ENCODE data around the gene NR5A2. TPM values are rescaled to one million over a fixed set of nuclear protein-coding genes. Genes with fewer than 3 reads are reported as not detected.

The NR5A2 gene
- total and polyA plus RNA-seq, 2 donors from 2014 or later, result 0.13 to 6.3 TPM

DNA sequence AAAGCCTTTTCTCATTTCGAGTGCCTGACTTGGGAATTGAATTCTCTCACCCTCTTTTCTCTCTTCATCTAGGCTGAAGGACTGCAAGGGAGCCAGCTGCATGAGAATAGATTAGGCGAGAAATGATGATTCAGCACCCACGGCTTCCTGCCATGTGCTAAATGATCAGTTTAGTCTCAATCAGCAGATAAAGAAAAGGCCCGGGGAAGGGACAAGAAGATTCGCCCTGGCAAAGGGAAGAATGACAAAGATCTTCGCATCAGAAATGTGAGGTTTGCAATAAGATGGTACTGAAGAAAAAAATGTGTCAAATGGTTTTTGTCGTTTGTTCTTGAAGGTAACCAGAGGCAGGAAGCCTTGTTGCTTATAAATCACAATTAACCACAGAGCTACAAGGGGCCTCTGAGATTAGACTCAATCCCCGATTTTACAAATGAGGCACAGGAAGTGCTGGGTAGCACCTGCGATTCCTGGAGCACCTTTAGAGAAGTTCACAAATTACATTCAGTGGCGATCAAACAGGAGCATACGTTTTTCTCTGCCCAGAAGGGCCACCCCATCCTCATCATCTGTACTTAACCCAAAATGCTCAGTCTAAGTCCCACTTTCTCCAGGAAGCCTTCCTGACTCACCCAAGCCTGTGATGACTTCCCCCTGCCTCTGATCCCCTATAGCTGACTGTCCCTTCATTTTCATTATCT is 198.9 kb downstream of the NR5A2 start:
- intact Hi-C loops (cut with DNase I), result no loop called here
- Histone ChIP-seq H3K9me3 (ENCODE audit: control insufficient read depth in 2 of 3, insufficient read depth in 1 of 3, low read length in 3 of 3) (no peaks in the 10 kb centered on the region), H3K27me3 (ENCODE audit: control insufficient read depth, insufficient read depth, low read length) (no peaks in the 10 kb centered on the region), H3K4me3 (ENCODE audit: low read length in 3 of 3) (no peak overlapping the region), H3K9ac (ENCODE audit: low read length in 3 of 3) (no peak overlapping the region), H3K27ac (ENCODE audit: low read depth in 2 of 2, low read length in 2 of 2) (no peak overlapping the region), H3K36me3 (ENCODE audit: control insufficient read depth in 2 of 3, insufficient read depth in 3 of 3, low read length in 3 of 3) (no peaks in the 10 kb centered on the region), H3K4me1 (ENCODE audit: control insufficient read depth in 2 of 3, insufficient read depth in 2 of 3, low read depth in 1 of 3, low read length in 3 of 3) (no peaks in the 10 kb centered on the region)
- DNase-seq (no peak), FAIRE-seq (no peak)
- no peak for TF ChIP-seq CTCF (IDR thresholded peaks at IDR 0.05; ENCODE audit: borderline replicate concordance, extremely low read depth, insufficient read depth)

- no peak for TF ChIP-seq CTCF (IDR thresholded peaks at IDR 0.05; ENCODE audit: borderline replicate concordance, extremely low read depth, insufficient read depth)
These were observed 199.4 kb downstream of the NR5A2 start for GRCh38 chr1:200226969-200227303.

More at GRCh38 chr1:200226969-200227303, 199.4 kb downstream of the NR5A2 start:
- intact Hi-C loops (cut with DNase I), result no loop called here
- Histone ChIP-seq H3K27me3 (ENCODE audit: control insufficient read depth, insufficient read depth, low read length) (no peaks in the 10 kb centered on the region), H3K4me3 (ENCODE audit: low read length in 3 of 3) (no peak overlapping the region), H3K36me3 (ENCODE audit: control insufficient read depth in 2 of 3, insufficient read depth in 3 of 3, low read length in 3 of 3) (no peaks in the 10 kb centered on the region), H3K9me3 (ENCODE audit: control insufficient read depth in 2 of 3, insufficient read depth in 1 of 3, low read length in 3 of 3) (no peaks in the 10 kb centered on the region), H3K27ac (ENCODE audit: low read depth in 2 of 2, low read length in 2 of 2) (no peak overlapping the region), H3K9ac (ENCODE audit: low read length in 3 of 3) (no peak overlapping the region), H3K4me1 (ENCODE audit: control insufficient read depth in 2 of 3, insufficient read depth in 2 of 3, low read depth in 1 of 3, low read length in 3 of 3) (no peaks in the 10 kb centered on the region)
- FAIRE-seq, result no peak
- DNase-seq, result no peak
